ENCODE data around the gene SORCS1. TPM values are rescaled to one million over a fixed set of nuclear protein-coding genes. Genes with fewer than 3 reads are reported as not detected.

SORCS1 gene
- total RNA-seq, 1 experiment from 2014 or later = not detected

- no peak for DNase-seq (ENCODE audit: low read depth)
Measured at GRCh38 chr10:106898446-106898845, 266.1 kb downstream of the SORCS1 start.

DNA sequence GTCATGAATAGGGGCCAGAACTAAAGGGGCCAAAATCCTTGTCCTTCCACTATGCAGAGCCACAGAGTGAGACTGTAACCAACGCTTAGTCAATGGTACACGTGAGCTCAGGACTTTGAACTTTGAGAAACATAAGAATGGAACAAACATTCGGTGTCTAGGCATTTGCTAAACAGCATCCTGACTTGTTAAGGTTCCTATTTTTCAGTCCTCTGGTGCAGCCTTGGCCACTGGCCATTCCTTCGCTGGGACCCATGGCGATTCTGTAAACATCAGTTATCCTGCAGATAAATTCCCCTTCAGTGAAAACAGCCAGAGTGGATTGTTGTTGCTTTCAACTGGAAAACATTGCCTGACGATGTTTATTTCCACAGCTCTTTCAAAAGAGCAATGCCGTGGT lies 266.8 kb downstream of the SORCS1 start:
- DNase-seq (ENCODE audit: low read depth) = no peak

GRCh38 chr10:106894692-106895091 lies 269.8 kb downstream of the SORCS1 start:
- no peak for DNase-seq (ENCODE audit: low read depth)

DNA sequence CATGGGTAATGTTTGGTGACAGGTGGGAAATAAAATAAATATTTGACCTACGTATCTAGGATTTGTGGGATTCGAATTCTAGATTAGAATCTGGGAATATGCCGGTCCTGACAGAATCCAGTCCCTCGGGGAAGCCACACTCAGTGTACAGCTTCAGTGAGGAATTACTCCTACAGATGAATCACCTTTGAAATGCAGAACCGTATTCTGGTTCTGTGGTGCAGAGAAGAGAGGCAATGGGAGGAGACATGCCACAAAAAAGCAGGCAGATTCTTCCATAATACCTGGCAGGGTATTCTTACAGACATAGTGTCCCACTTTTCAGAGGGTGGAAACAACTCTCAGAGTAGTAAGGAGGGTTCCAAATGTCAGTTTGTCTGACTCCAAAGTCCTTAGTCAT lies 286.9 kb downstream of the SORCS1 start:
- DNase-seq (ENCODE audit: low read depth) = no peak

- DNase-seq (ENCODE audit: low read depth) = no peak
Measured at GRCh38 chr10:106874604-106874889, 290.0 kb downstream of the SORCS1 start.

DNA sequence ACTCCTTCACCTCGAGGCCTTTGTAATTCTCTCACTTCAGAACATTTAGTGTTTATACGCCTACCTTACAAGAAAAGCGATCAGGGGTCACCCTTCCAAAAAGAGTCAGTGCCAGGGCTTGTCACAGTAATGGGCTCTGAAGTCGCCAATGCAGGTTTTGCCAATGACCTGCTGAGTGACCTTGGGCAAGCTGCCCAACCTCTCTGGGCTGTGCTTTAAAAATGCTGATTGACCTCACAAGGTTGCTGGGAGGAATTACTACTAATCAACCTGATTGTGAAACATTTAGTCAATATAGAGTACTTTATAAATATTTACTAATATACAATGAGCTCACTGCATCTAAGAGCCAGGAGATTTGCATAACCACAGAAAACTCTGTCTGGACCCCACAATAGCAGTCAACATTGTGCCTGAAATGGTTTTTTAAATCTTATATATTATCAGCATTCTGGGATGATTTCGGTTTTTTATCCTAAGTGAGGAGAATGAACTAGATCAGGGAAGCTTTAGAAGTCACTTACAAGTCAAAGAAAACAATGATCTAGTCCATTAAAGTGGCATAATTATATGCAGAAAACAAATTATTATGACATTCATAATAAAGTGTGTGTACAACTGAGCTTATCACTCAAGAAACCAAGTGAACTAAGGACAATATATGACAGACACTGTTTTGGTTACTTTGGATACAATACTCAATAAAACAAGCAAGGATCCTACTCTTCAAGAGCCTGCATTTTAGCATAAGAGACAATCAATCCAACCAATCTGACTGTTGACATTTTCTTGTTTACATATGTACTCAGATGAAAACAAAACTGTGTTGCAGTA lies 290.5 kb downstream of the SORCS1 start:
- no peak for DNase-seq (ENCODE audit: low read depth)

GRCh38 chr10:106872176-106872575 lies 292.3 kb downstream of the SORCS1 start:
- DNase-seq (ENCODE audit: low read depth) = no peak

- no peak for DNase-seq (ENCODE audit: low read depth)
Measured at GRCh38 chr10:106866244-106866845, 298.2 kb downstream of the SORCS1 start.

GRCh38 chr10:106864031-106864430 lies 300.5 kb downstream of the SORCS1 start:
- DNase-seq (ENCODE audit: low read depth) = no peak

GRCh38 chr10:106863549-106863948 lies 301.0 kb downstream of the SORCS1 start:
- DNase-seq (ENCODE audit: low read depth) = no peak

GRCh38 chr10:106859892-106860652 lies 304.4 kb downstream of the SORCS1 start:
- DNase-seq (ENCODE audit: low read depth) = no peak

DNA sequence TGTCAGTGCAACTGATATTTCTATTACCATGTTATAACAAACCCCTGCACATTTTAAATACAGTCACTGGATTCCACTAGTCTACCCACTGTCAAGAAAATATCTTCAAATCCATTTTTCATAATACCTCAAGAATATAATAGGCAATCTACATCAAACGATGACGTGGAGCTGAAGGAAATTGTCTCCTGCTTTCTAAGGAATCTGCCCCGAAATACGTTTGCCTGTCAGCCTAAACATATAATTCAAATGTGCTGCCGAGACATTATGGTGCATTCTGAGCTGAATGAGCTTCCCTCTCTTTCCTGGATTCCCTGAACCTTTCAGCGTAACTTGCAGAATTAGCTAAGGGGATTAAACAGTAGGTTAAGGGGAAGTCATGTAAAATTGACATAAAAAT lies 306.8 kb downstream of the SORCS1 start:
- DNase-seq (ENCODE audit: low read depth) = no peak

GRCh38 chr10:106857213-106857612 lies 307.3 kb downstream of the SORCS1 start:
- DNase-seq (ENCODE audit: low read depth) = no peak

- DNase-seq (ENCODE audit: low read depth) = no peak
Measured at GRCh38 chr10:106836933-106837663, 327.4 kb downstream of the SORCS1 start.

- DNase-seq (ENCODE audit: low read depth) = no peak
Measured at GRCh38 chr10:106832846-106833245, 331.7 kb downstream of the SORCS1 start.

GRCh38 chr10:106830471-106830870 lies 334.0 kb downstream of the SORCS1 start:
- DNase-seq (ENCODE audit: low read depth) = no peak

- no peak for DNase-seq (ENCODE audit: low read depth)
Measured at GRCh38 chr10:106830006-106830405, 334.5 kb downstream of the SORCS1 start.

GRCh38 chr10:106826716-106827115 lies 337.8 kb downstream of the SORCS1 start:
- DNase-seq (ENCODE audit: low read depth) = no peak

- no peak for DNase-seq (ENCODE audit: low read depth)
Measured at GRCh38 chr10:106825576-106826364, 338.7 kb downstream of the SORCS1 start.

DNA sequence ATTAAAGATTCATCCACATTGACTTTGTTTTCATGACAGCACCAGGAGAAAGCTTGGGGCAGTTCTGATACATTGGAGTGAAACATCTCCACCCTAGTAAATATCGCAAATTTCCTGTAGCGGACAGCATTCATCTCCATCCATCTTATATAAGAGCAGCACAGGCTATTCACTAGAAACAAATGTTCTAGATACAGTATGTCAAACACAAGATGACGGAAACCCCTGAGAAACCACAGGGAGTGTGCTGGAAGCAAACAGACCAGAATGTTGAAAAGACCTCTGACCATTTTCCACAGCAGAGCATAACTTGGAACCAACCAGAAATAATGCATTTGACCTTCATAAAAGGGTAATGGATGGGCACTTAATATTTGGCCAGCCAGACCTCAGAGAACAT lies 343.9 kb downstream of the SORCS1 start:
- no peak for DNase-seq (ENCODE audit: low read depth)

DNA sequence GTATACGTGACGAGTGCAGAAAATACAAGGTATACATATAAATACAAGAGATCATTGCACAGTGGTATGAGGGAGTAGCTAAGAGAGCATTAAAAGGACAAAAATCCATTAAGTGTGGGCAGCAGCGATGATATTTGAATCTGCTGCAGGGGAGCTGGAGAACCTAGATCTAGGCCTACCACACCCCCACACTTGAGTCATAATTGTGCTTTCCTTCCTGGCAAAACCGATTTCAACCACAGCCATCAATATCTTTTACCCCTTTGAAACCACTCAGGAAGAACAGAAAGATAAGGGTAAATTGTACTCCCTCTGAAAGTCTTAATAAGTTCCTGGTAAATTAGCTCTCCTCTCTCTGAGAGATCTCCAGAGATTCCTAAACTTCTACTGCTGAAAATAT lies 345.0 kb downstream of the SORCS1 start:
- no peak for DNase-seq (ENCODE audit: low read depth)
